EH (cell line): Measurements from ENCODE around the gene COG2.

Experiments
- DNase-seq: peaks from one replicate; pipeline ENCODE4 v3.0.0-alpha.2; 2015; ENCODE audit warnings: low read depth

COG2 gene

GRCh38 chr1:230701895-230702768, 59.9 kb downstream of the COG2 start:
- DNase-seq = no peak

GRCh38 chr1:230702934-230703678, 60.8 kb downstream of the COG2 start:
- DNase-seq = no peak

GRCh38 chr1:230703679-230704385, 61.6 kb downstream of the COG2 start:
- no peak for DNase-seq

- no peak for DNase-seq
Measured at GRCh38 chr1:230704830-230705229, 62.5 kb downstream of the COG2 start.

- no peak for DNase-seq
Measured at GRCh38 chr1:230705289-230706019, 63.2 kb downstream of the COG2 start.

GRCh38 chr1:230706020-230706699, 63.9 kb downstream of the COG2 start:
- DNase-seq = no peak

GRCh38 chr1:230706887-230707731, 64.8 kb downstream of the COG2 start:
- DNase-seq = no peak

- no peak for DNase-seq
Measured at GRCh38 chr1:230707732-230708630, 65.7 kb downstream of the COG2 start.

- DNase-seq = peak; percentile 22
Measured at GRCh38 chr1:230708631-230709580, 66.6 kb downstream of the COG2 start.

GRCh38 chr1:230709619-230710542, 67.6 kb downstream of the COG2 start:
- no peak for DNase-seq

- DNase-seq = no peak
Measured at GRCh38 chr1:230710543-230710904, 68.2 kb downstream of the COG2 start.

- no peak for DNase-seq
Measured at GRCh38 chr1:230711245-230711644, 69.0 kb downstream of the COG2 start.

- DNase-seq = no peak
Measured at GRCh38 chr1:230712470-230712942, 70.2 kb downstream of the COG2 start.

GRCh38 chr1:230713138-230713537, 70.9 kb downstream of the COG2 start:
- no peak for DNase-seq

- DNase-seq = no peak
Measured at GRCh38 chr1:230713547-230713914, 71.2 kb downstream of the COG2 start.

- DNase-seq = peak; percentile 92
Measured at GRCh38 chr1:230713915-230714764, 71.9 kb downstream of the COG2 start, which contains the start of gene AGT. AGT (minus strand) TSS chr1:230714122; CDS start chr1:230710823, 3,299 bp downstream.
